TTC549 (cell line): Measurements from ENCODE around the gene YARS1.

ENCODE experiments used
- FAIRE-seq: peaks from 2 replicates; lab custom pipeline; 2012; peaks lifted over from hg19 to GRCh38; lab: Jason Lieb, UNC

YARS1 gene

GRCh38 chr1:32817159-32817814, at the start of gene YARS1, which contains the start of gene S100PBP:
TSS of gene YARS1 (minus strand) at chr1:32817358. CDS start at chr1:32817244, 114 bp downstream.
TSS of gene S100PBP (plus strand) at chr1:32817653. CDS start at chr1:32826100, 8,447 bp downstream.
- FAIRE-seq = peak; percentile 42

DNA sequence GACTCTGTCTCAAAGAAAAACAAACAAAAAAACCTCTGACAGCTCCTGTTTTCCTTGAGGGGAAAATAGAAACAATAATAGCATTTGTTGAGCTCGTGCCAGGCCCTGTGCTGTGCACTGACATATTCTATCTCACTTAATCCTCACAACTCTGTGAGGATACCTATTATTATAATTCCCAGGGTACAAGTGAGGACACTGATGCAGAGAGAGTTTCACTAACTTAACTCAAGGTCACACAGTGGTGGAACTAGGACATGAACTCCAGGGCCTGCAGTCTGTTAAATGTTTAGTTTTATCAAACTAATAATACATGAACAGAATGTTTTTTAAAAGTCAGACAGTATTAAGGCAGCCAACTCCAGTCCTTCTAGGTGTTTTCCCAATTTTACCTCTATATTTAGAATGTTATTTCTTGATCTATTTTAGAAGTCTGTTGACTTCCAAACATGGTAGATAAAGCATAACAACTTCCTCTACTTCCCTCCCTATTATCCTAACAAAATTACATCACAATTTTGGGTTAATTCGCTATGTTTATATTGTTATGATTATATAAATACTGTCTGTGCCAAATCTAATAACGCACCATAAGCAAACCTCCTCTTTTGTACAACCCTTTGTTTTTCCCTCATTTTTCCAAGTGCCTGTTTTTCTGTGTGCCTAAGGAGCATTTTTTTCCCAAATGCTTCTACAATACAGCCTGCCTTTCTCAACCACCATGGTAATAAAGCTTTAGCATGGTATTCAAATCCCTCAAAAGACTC, 48.7 kb upstream of the YARS1 start:
- FAIRE-seq = no peak

DNA sequence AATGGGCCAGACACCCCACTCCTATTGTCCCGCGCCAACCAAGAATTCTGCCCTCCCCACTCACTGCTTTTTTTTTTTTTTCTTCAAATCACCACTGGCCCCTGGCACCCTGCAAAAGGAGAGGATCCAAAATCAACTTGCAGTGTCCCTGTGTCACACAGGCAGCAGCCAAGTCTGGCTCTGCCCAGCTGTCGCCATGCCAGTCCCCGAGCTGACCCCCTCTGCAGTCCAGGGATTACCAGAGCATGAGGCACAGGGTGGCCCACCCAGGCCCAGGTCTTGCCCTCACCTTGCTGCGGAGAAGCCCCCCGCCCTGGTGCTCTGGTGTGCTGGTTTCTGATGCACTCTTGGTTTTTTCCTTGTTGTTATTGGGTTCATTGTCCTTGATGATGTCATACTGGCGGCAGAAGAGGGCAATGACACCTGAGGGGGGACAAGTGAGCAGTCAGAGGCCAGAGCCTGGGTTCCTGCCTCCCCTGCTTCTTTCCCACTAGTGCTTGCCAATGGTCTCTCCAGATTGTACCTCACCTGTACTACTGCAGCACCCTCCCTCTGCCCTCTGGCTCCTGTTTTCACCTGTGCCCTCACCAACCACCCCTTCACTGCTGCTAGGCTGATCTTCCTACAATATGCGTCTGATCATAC, 47.3 kb upstream of the YARS1 start:
- FAIRE-seq = no peak

GRCh38 chr1:32863881-32864245, 46.7 kb upstream of the YARS1 start:
- FAIRE-seq = no peak

- FAIRE-seq = no peak
These were observed 46.2 kb upstream of the YARS1 start for GRCh38 chr1:32863218-32863880.

GRCh38 chr1:32861904-32862695, 44.9 kb upstream of the YARS1 start:
- FAIRE-seq = no peak

GRCh38 chr1:32860566-32860965, 43.4 kb upstream of the YARS1 start:
- FAIRE-seq = no peak

DNA sequence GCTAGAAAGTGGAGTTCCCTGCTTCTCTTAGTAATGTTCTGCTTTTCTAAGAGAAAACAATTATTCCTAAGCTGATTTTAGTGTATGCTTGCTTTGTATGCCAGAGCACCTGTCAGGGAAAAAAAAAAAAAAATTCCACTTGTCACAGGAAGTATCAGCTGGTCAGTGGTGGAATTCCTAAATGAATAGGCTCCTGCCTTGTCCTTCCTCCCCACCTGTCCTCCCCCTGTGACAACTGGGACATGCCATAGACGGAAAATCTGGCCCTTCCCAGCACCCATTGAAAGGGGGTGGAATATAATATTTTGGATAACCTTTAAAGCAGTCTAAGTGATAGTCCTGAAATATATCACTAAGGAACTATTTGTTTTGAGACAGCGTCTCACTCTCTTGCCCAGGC, 42.8 kb upstream of the YARS1 start:
- no peak for FAIRE-seq

- no peak for FAIRE-seq
These were observed 41.6 kb upstream of the YARS1 start for GRCh38 chr1:32858791-32859190.

DNA sequence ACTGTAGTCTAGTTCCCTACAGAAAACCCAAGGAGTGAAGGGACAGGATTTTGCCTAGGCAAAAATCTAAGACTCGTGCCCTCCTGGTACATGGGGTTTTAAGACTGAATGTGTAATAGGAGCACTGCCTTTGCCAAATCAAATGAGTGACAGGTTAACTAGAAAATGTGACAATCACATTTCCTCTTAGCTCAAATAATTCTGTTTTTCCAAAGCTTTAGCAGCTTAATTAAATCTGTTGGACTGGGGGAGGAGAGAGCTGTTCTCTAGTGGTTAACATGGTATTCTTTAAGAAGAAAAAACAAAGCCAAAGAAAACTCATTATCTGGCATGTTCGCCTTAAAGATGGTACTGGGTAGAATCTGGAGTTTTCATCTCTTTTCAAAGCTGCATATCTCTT, 41.0 kb upstream of the YARS1 start:
- no peak for FAIRE-seq

- no peak for FAIRE-seq
These were observed 38.9 kb upstream of the YARS1 start for GRCh38 chr1:32855861-32856617.

DNA sequence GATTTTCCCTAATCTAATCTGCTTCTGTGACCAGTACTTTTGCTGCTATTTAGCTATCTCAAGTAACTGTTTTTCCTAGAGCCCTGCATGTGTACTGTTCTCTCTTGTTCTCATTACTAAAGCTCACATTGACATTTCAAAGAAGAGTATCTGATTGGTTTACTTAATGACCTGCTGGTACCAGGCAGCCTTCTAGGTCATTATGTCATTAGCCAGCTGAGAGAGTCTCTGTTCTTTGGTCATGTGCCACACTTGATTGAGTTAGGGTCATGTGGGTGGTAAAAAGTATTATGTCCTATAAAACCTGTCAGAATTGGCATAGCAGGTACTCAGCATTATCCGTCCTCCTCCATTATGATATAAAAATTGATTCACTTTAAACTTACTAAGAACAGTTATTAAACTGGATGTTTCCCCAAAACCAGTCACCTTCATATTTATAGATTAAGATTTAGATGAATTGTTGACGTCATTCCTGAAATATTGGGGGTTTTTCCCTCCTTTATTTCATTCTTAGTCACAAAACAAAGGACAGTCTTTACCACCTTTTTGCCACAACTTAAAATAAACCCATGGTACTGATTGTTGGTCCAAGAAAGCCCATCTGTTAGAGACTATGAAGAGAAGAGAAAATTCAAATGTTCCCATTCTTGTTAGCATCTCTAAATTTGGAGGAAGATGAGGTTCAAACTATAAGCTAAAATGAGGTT, 31.4 kb upstream of the YARS1 start:
- FAIRE-seq = no peak

GRCh38 chr1:32831878-32832277, 14.7 kb upstream of the YARS1 start:
- FAIRE-seq = no peak

DNA sequence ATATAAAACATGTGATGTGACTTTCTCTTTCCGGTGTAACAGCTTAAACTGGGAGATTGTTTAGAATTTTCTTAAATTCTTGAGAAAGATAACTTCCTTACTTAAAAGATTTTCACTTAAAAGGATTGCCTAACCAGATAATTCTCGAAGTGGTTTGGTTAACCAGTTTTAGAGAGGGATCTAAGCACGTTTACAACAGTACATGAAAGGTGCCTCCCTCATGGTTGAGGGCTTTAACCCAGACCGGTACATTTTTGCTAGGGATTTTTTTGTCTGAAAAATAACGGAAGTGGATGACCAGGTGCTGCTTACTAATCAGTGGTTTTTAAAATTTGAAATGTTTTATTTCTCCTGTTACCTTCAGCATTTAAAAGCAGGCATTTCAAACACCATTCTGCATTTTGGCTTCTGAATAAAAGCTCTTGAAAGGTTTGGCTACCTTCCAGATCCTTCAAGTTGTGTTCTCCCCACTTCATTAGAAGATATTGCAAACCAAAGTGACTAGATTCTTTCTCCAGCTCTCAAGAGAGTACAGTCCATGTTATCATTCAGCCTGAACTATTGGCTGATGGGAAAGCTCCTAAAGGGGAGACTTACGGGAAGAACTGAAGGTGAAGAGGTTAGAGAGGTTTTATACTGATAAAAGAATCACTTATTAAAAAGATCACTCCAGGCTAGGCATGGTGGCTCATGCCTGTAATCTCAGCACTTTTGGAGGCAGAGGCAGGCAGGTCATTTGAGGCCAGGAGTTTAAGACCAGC, 13.1 kb upstream of the YARS1 start:
- FAIRE-seq = no peak

DNA sequence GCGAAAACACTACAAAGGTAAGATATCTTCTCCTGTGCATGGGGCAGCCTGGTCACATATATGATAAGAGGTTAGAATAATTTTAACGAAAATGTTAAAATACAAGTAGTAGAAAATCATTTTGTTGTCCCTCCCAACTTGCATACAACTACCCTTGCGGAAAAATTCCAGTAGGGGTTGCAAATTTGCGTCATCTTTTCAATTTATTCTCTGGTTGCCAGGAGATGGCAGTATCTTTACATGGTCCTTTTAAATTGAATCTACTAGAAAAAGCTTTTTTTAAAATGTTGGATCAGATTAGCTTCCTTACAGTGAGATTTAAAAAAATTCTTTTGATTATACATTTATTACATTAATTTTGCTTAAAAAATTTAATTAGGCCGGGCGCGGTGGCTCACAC, 11.2 kb upstream of the YARS1 start:
- peak; percentile 59 for FAIRE-seq

- FAIRE-seq = no peak
These were observed 8.0 kb upstream of the YARS1 start for GRCh38 chr1:32825181-32825580.

DNA sequence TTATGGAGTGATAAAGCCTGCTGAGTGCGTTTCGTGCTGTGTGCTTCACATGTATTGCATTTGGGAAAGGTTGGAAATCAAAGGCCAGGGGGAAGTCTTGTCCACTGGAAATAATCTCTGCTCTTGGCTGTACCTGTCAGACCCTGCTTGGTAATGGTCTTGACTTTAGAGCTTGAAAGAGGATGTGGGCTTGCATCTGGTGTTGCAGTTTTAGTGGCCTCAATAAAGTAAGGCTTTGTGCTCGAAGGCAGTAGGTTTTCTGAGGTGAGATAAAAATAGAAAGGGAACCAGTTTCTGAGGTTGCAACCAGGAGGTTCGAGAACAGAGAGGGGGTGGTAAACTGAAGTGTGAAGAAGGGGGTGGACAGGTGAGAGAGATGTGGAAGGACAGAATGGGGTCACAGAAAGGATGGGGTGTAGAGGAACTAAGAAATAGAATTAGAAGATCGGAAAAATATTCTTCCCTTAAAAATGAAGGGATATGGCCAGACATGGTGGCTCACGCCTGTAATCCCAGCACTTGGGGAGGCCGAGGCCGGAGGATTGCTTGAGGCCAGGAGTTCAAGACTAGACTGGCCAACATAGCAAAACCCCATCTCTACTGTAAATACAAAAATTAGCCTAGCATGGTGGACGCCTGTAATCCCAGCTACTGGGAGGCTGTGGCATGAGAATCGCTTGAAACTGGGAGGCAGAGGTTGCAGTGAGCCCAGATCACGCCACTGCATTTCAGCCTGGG, 1.8 kb upstream of the YARS1 start:
- no peak for FAIRE-seq

DNA sequence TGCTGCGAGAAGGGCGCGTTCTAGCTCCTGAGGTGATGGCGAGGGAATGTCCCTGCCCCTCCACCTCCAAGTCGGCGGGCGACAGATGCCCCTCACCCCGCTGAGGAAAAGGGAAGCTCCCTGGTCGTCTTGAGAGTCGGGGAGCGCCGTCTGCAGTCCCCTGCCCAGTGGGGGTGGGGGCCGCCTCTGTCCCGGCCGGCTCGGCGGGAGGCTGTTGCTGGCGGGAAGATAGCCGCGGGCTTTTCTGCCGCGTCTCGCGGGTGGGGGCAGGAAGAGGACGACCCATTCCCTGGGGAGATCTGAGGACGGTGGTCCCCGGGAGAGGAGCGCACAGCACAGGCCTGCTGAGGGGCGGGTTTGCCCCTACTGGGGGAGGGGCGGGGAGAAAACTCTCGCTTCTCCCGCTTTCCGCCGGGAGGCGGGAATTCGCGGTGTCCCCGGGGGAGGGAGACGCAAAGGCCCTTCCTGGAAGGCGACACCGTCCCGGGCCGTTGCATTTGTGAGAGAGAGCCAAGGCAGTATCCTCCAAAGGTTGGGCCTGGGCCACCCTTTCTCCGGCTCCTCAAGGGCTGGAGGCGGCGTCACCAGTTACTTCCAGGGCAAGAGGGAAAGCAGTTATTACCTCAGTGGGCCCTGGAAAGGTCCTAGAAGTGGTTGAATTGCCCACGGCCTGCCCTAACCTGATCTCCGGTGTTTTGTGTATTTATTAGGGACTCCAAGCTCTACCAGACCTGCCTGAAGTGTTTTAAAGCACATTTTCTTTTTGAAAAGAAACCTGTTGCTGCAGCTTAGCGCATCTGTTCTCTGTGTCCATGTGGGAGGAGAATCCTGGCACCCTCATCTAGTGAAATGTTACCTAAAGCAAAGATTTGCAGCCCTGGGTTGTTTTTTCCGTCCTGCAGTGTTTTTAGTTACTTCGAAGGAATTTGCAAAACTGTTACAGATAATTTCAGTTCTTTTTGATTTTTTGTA, 943 bp upstream of the YARS1 start:
- FAIRE-seq = no peak
